H9 (cell line): Measurements from ENCODE around the gene SPESP1. TPM values are rescaled to one million over a fixed set of nuclear protein-coding genes. Genes with fewer than 3 reads are reported as not detected.

Experiments
- DNase-seq: peaks from one replicate; pipeline ENCODE4 v3.0.0-alpha.2; 2017
- H2AFZ ChIP-seq: one replicate; pipeline ENCODE4 v1.6.1; 2013; ENCODE audit warnings: mild to moderate bottlenecking, low read length, control low read depth, moderate library complexity
- H2AK5ac ChIP-seq: 2 replicates; pipeline ENCODE4 v1.6.1; 2013; ENCODE audit warnings: low read length, control low read depth, mixed read lengths; ENCODE audit not compliant: insufficient read length
- H2BK120ac ChIP-seq: one replicate; pipeline ENCODE4 v1.6.1; 2013; ENCODE audit warnings: low read depth, mild to moderate bottlenecking, low read length, control low read depth, inconsistent platforms; ENCODE audit not compliant: poor library complexity, severe bottlenecking
- H2BK12ac ChIP-seq: 2 replicates; pipeline ENCODE4 v1.6.1; 2013; ENCODE audit warnings: low read length, control low read depth, mixed read lengths, low read depth; ENCODE audit not compliant: insufficient read length
- H2BK15ac ChIP-seq: 2 replicates; pipeline ENCODE4 v1.6.1; 2013; ENCODE audit warnings: low read depth, low read length, control low read depth
- H2BK20ac ChIP-seq: one replicate; pipeline ENCODE4 v1.6.1; 2013; ENCODE audit warnings: low read depth, mild to moderate bottlenecking, low read length, control low read depth, inconsistent platforms; ENCODE audit not compliant: poor library complexity, severe bottlenecking
- H2BK5ac ChIP-seq: 2 replicates; pipeline ENCODE4 v1.6.1; 2013; ENCODE audit warnings: low read length, control low read depth, mixed read lengths; ENCODE audit not compliant: insufficient read length
- H3K14ac ChIP-seq: 2 replicates; pipeline ENCODE4 v1.6.1; 2013; ENCODE audit warnings: low read length, control low read depth; ENCODE audit not compliant: insufficient read depth
- H3K18ac ChIP-seq: 2 replicates; pipeline ENCODE4 v1.6.1; 2013; ENCODE audit warnings: low read depth, mild to moderate bottlenecking, mixed read lengths, low read length, control low read depth; ENCODE audit not compliant: insufficient read length
- H3K23ac ChIP-seq: 2 replicates; pipeline ENCODE4 v1.6.1; 2013; ENCODE audit warnings: low read length, control low read depth, mixed read lengths, low read depth; ENCODE audit not compliant: insufficient read length
- H3K23me2 ChIP-seq: 2 replicates; pipeline ENCODE4 v1.6.1; 2013; ENCODE audit warnings: low read depth, mild to moderate bottlenecking, mixed read lengths, low read length, control low read depth; ENCODE audit not compliant: insufficient read length, poor library complexity, severe bottlenecking
- H3K27ac ChIP-seq: 2 replicates; pipeline ENCODE4 v1.5.1; 2013; ENCODE audit warnings: low read length, control low read depth, mixed read lengths, low read depth; ENCODE audit not compliant: insufficient read length
- H3K27me3 ChIP-seq: 2 replicates; pipeline ENCODE4 v1.6.1; 2013; ENCODE audit warnings: low read length, control low read depth, inconsistent platforms; ENCODE audit not compliant: insufficient read depth
- H3K4ac ChIP-seq: 2 replicates; pipeline ENCODE4 v1.6.1; 2013; ENCODE audit warnings: low read depth, mild to moderate bottlenecking, control low read depth, inconsistent platforms, low read length, moderate library complexity
- H3K4me1 ChIP-seq: 2 replicates; pipeline ENCODE4 v1.6.1; 2013; ENCODE audit warnings: low read length, control low read depth, inconsistent platforms; ENCODE audit not compliant: insufficient read depth
- H3K4me2 ChIP-seq: 2 replicates; pipeline ENCODE4 v1.6.1; 2013; ENCODE audit warnings: low read length, control low read depth, mixed read lengths; ENCODE audit not compliant: insufficient read length, insufficient read depth
- H3K56ac ChIP-seq: 2 replicates; pipeline ENCODE4 v1.6.1; 2013; ENCODE audit warnings: low read depth, mild to moderate bottlenecking, mixed read lengths, low read length, control low read depth; ENCODE audit not compliant: insufficient read length
- H3K79me1 ChIP-seq: 2 replicates; pipeline ENCODE4 v1.6.1; 2013; ENCODE audit warnings: low read depth, mild to moderate bottlenecking, moderate library complexity, low read length, control low read depth, inconsistent platforms; ENCODE audit not compliant: insufficient read depth, poor library complexity, severe bottlenecking
- H3K79me2 ChIP-seq: 2 replicates; pipeline ENCODE4 v1.6.1; 2013; ENCODE audit warnings: low read length, control low read depth, inconsistent platforms; ENCODE audit not compliant: insufficient read depth
- H3K9ac ChIP-seq: 2 replicates; pipeline ENCODE4 v1.6.1; 2013; ENCODE audit warnings: low read length, control low read depth, mixed read lengths; ENCODE audit not compliant: insufficient read length; ENCODE audit errors: extremely low read depth
- H3K9me3 ChIP-seq: one replicate; pipeline ENCODE4 v1.6.1; 2013; ENCODE audit warnings: low read depth, low read length, inconsistent platforms; ENCODE audit not compliant: control insufficient read depth
- H3T11ph ChIP-seq: one replicate; pipeline ENCODE4 v1.6.1; 2013; ENCODE audit warnings: mild to moderate bottlenecking, low read length, control low read depth, inconsistent platforms
- H4K20me1 ChIP-seq: one replicate; pipeline ENCODE4 v1.6.1; 2013; ENCODE audit not compliant: control insufficient read depth, insufficient read length, insufficient read depth
- H4K5ac ChIP-seq: 2 replicates; pipeline ENCODE4 v1.6.1; 2013; ENCODE audit warnings: low read depth, mild to moderate bottlenecking, mixed read lengths, low read length, control low read depth; ENCODE audit not compliant: insufficient read length
- H4K8ac ChIP-seq: replicated peaks from 2 replicates; pipeline ENCODE4 v1.6.1; 2013; ENCODE audit warnings: low read length, control low read depth, mixed read lengths, low read depth; ENCODE audit not compliant: insufficient read length
- H4K91ac ChIP-seq: 2 replicates; pipeline ENCODE4 v1.6.1; 2013; ENCODE audit warnings: low read depth, mild to moderate bottlenecking, moderate library complexity, mixed read lengths, low read length, control low read depth; ENCODE audit not compliant: insufficient read length
- H3K27ac Mint-ChIP-seq, 3 experiments: 2 replicates in 2 of 3; 3 replicates in 1 of 3; pipeline ENCODE4 v1.8.0; 2020 to 2021; ENCODE audit warnings: mixed read lengths in 3 of 3, mild to moderate bottlenecking in 1 of 3, moderate library complexity in 1 of 3
- H3K27me3 Mint-ChIP-seq: 2 replicates; pipeline ENCODE4 v1.8.0; 2021; ENCODE audit warnings: low read depth, mild to moderate bottlenecking, moderate library complexity, mixed read lengths
- H3K36me3 Mint-ChIP-seq, 3 experiments: 2 replicates in 2 of 3; 3 replicates in 1 of 3; pipeline ENCODE4 v1.8.0; 2020 to 2021; ENCODE audit warnings: low read depth in 3 of 3, mixed read lengths in 3 of 3; ENCODE audit not compliant: insufficient read depth in 1 of 3
- H3K4me1 Mint-ChIP-seq, 2 experiments: 2 replicates each; pipeline ENCODE4 v1.8.0; 2020; ENCODE audit warnings: mixed read lengths in 2 of 2
- H3K4me3 Mint-ChIP-seq, 2 experiments: 2 replicates in 1 of 2; 3 replicates in 1 of 2; pipeline ENCODE4 v1.8.0; 2020 to 2021; ENCODE audit warnings: mild to moderate bottlenecking in 2 of 2, mixed read lengths in 2 of 2, moderate library complexity in 1 of 2
- H3K9me3 Mint-ChIP-seq, 2 experiments: 2 replicates in 1 of 2; 3 replicates in 1 of 2; pipeline ENCODE4 v1.8.0; 2020; ENCODE audit warnings: mild to moderate bottlenecking in 2 of 2, mixed read lengths in 2 of 2, moderate library complexity in 1 of 2
- CTCF ChIP-seq: fragments of 200-600 bp; sonication (generic); conservative IDR thresholded peaks from 3 replicates; pipeline ENCODE4 v1.8.0; 2021; ENCODE audit warnings: antibody characterized with exemption, mild to moderate bottlenecking
- WGBS: extraction: QIAGEN DNeasy Blood & Tissue Kit; methylation state at CpG from one replicate; pipeline ENCODE4 v1.1.7; 2013; ENCODE audit warnings: missing lambda C conversion rate, low lambda C conversion rate, mixed read lengths; ENCODE audit not compliant: insufficient read length; ENCODE audit errors: extremely low coverage; 5-methylcytosine and 5-hydroxymethylcytosine counted together
- total RNA-seq: library from RNA; stranded (reverse); gene quantifications from 2 replicates; pipeline ENCODE4 v1.2.1, GENCODE V29; 2021

Gene SPESP1
- total RNA-seq, 1 experiment from 2014 or later: not detected

- Histone ChIP-seq H2AK5ac (no peak overlapping the region), H3K27me3 (no peaks in the 10 kb centered on the region), H3K4me2 (no peak overlapping the region), H2BK5ac (no peak overlapping the region), H3K79me2 (no peaks in the 10 kb centered on the region), H4K20me1 (no peaks in the 10 kb centered on the region), H2BK120ac (no peak overlapping the region), H3K14ac (no peak overlapping the region), H3K23ac (no peak overlapping the region), H3K4ac (no peak overlapping the region), H4K8ac (no peak overlapping the region), H3K23me2 (no peaks in the 10 kb centered on the region), H2AFZ (no peak overlapping the region), H4K5ac (no peak overlapping the region), H3K79me1 (no peaks in the 10 kb centered on the region), H3K27ac (no peak overlapping the region), H2BK20ac (no peak overlapping the region), H2BK15ac (no peak overlapping the region), H3K9me3 (no peaks in the 10 kb centered on the region), H3K9ac (no peak overlapping the region), H3T11ph (no peak overlapping the region), H4K91ac (no peak overlapping the region), H3K56ac (no peak overlapping the region), H3K18ac (no peak overlapping the region), H3K4me1 (no peaks in the 10 kb centered on the region), H2BK12ac (no peak overlapping the region)
- H3K4me3 Mint-ChIP-seq: no peak overlapping the region
- no CpG with 5 or more reads among the region's 1 CpG for WGBS
- no peaks in the 10 kb centered on the region for H3K4me1 Mint-ChIP-seq
- H3K27me3 Mint-ChIP-seq: peaks cover 6% of the 10 kb centered on the region
- no peak for DNase-seq
- TF ChIP-seq CTCF: no peak
- peak overlapping the region in 1 of 3 experiments; percentile 33; a peak in 1 of 7 replicates for H3K27ac Mint-ChIP-seq
- peaks cover 23 to 30% of the 10 kb centered on the region in 2 experiments for H3K9me3 Mint-ChIP-seq
- H3K36me3 Mint-ChIP-seq: peaks cover 9 to 20% (median 15%) of the 10 kb centered on the region in 3 experiments; a peak in 6 of 7 replicates
Measured at GRCh38 chr15:68979816-68980215, 49.5 kb downstream of the SPESP1 start.
